Endothelial cell of umbilical vein (primary cell): Measurements from ENCODE around the gene PTTG2.

Experiments used
- EZH2 ChIP-seq: IDR thresholded peaks from 2 replicates; pipeline ENCODE4 v1.6.1; 2012; ENCODE audit warnings: borderline replicate concordance, low read depth, mild to moderate bottlenecking, moderate library complexity, low read length, inconsistent platforms; ENCODE audit not compliant: severe bottlenecking
- FOS ChIP-seq: IDR thresholded peaks from 2 replicates; pipeline ENCODE4 v1.6.1; 2011; ENCODE audit warnings: mild to moderate bottlenecking, low read length, moderate library complexity, borderline replicate concordance; ENCODE audit not compliant: insufficient read depth
- GATA2 ChIP-seq: IDR thresholded peaks from 2 replicates; pipeline ENCODE4 v1.7.0; 2011; ENCODE audit warnings: low read depth, mild to moderate bottlenecking, moderate library complexity, mixed read lengths, low read length; ENCODE audit not compliant: insufficient read length, insufficient read depth
- JUN ChIP-seq: IDR thresholded peaks from 2 replicates; pipeline ENCODE4 v1.6.1; 2011; ENCODE audit warnings: borderline replicate concordance, low read depth; ENCODE audit not compliant: insufficient read length, insufficient read depth
- MAX ChIP-seq: IDR thresholded peaks from 2 replicates; pipeline ENCODE4 v1.6.1; 2011; ENCODE audit not compliant: insufficient read depth, insufficient read length
- POLR2A ChIP-seq: IDR thresholded peaks from 2 replicates; pipeline ENCODE4 v1.6.1; 2012; ENCODE audit warnings: low read depth, mild to moderate bottlenecking, control low read depth, low read length
- POLR2AphosphoS5 ChIP-seq: IDR thresholded peaks from 2 replicates; pipeline ENCODE4 v1.6.1; 2012; ENCODE audit warnings: low read depth, mild to moderate bottlenecking, control low read depth, low read length, moderate library complexity; ENCODE audit not compliant: insufficient read depth
- TF ChIP-seq, protein P1 (sequence below), 2 donors: IDR thresholded peaks; 1 replicate in 1 of 2; 2 replicates in 1 of 2; pipeline ENCODE4 v1.5.1; 2011; ENCODE audit warnings: low read length in 2 of 2, mild to moderate bottlenecking in 2 of 2, moderate library complexity in 2 of 2, control low read depth in 1 of 2, inconsistent platforms in 1 of 2, low read depth in 1 of 2; ENCODE audit not compliant: insufficient read depth in 1 of 2; ENCODE audit errors: extremely low read depth in 1 of 2

- TF ChIP-seq JUN (no peak), POLR2A (no peak), POLR2AphosphoS5 (no peak), EZH2 (no peak), MAX (no peak), FOS (no peak), GATA2 (no peak)
- TF ChIP-seq, protein P1, sequence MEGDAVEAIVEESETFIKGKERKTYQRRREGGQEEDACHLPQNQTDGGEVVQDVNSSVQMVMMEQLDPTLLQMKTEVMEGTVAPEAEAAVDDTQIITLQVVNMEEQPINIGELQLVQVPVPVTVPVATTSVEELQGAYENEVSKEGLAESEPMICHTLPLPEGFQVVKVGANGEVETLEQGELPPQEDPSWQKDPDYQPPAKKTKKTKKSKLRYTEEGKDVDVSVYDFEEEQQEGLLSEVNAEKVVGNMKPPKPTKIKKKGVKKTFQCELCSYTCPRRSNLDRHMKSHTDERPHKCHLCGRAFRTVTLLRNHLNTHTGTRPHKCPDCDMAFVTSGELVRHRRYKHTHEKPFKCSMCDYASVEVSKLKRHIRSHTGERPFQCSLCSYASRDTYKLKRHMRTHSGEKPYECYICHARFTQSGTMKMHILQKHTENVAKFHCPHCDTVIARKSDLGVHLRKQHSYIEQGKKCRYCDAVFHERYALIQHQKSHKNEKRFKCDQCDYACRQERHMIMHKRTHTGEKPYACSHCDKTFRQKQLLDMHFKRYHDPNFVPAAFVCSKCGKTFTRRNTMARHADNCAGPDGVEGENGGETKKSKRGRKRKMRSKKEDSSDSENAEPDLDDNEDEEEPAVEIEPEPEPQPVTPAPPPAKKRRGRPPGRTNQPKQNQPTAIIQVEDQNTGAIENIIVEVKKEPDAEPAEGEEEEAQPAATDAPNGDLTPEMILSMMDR (IDR thresholded peaks at IDR 0.05; ENCODE audit: extremely low read depth in 1 of 2, insufficient read depth in 1 of 2, low read depth in 1 of 2, low read length in 2 of 2) = no peak
Measured at GRCh38 chr4:37976507-37976906, 16.3 kb downstream of the PTTG2 start.
